NCI-H2081 treated with DMSO at 0.1 percent for 48 hours (cell line): ENCODE measurements around the gene APOBEC3H.

Experiments
- DNase-seq: peaks from one replicate; lab custom pipeline; 2025; lab: John Stamatoyannopoulos, UW

APOBEC3H gene

DNA sequence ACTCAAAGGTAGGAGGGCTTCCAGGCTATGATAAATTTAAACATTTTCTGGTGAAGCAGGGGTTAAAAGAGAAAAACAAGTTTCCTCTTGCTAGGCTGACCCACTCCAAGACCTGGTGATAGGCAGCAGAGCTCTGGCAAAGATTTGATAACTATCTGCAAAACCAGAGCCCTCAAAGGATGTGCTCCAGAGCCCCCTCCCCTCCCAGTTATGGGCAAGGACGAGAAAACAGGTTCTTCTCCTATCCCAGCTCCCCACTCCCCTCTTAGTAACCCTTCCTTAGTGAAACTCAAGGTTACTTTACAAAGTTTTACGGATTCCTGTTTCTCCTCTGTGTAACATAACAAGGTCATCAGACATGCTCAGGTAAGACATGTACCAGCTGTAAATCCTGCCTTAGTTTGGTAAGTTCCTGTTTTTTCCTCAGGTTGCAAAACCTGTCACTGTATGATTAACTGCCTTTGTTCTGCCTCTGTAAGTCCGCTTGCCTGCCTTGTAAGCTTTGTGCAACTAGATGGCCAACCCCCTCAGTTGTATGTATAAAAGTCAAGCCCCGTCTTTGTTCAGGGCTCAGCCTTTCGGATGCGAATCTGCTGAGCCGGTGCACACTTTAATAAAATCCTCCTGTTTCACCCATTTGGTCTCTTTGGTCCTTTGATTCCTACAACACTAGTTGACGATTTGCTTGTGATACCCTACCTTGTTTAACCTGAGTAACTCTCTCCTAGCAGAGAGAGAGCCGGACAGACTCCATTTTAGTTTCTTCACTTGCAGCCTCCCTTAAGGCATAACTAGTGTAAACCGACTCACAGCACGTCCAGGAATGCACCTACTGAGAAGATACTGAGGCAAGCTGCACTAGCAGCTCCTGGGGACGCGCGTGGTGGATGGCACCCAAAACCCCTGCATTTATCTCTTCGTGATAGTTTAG lies 13.9 kb downstream of the APOBEC3H start:
- no peak for DNase-seq

DNA sequence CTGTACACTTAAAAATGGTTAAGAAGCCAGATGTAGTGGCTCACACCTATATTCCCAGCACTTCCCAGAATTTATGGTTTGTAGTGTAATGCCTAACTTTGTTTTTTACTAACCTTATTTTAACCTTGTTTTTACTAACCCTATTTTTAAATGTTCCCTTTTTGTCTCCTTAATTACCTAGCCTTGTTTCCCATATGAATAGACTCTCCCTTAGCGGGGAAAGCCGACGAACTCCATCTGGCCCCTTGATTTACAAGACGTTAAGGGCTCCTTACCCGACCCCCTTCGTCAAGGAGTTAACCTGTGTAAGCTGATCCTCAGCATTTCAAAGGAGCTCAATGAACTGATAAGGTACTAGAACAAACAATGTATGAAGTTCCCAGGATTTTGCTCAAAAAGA lies 17.1 kb downstream of the APOBEC3H start:
- no peak for DNase-seq

DNA sequence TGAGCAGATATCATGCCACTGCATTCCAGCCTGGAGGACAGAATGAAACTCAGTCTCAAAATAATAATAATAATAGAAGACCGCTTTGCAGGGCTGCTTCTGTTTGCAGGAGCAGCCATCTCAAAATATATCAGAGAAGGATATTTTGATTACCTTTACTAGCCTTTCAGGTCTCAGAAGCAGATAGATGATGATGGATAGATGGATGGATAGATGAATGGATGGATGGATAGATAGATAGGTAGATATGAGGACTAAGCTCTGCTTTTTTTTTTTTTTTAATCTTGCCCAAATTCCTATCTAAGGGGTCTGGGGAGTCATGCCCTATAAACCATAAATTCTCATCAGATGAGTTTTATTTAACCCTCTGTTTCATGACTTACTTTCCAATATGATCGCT lies 18.5 kb downstream of the APOBEC3H start:
- no peak for DNase-seq

DNA sequence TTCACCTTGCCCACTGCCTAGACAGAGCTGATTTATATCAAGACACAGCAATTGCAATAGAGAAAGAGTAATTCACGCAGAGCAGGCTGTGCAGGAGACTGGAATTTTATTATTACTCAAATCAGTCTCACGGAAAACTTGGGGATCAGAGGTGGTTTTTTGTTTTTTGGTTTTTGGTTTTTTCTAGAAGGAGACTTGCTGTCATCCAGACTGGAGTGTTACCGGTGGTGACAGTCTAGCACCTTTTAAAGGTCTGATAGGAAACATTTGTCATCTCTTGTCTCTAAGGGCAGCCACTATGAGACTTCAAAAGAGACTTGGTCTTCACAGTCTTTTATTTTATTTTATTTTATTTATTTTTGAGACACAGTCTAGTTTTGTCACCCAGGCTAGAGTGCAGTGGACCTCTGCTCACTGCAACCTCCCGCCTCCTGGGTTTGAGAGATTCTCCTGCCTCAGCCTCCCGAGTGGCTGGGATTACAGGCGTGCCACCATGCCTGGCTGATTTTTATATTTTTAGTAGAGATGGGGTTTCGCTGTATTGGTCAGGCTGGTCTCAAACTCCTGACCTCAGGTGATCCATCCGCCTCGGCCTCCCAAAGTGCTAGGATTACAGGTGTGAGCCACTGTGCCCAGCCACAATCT lies 19.1 kb downstream of the APOBEC3H start:
- no peak for DNase-seq

DNA sequence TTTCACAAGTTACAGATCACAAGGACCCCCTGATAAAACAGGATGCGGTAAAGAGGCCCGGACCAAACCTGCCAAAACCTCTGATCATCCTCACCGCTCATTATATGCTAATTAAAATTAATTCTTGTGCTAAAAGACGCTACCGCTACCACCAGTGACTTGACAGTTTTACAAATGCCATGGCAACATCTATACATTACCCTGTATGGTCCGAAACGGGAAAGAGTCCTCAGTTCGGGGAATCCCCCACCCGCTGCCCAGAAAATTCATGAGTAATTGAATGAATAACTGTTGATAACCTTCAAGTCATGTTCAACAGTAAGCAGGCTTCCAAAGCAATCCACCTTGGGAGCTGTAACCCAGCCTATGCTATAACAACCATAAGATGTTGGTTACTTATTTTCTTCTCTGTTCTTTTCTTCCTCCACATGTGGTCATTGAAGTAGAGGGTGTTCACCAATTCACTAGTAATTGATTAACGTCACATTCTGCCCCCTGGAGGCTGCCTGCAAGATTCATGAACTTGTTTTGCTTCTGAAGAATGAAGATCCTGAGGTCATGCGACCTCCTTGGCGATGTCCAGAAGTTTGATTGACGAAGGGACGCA lies 20.6 kb downstream of the APOBEC3H start:
- DNase-seq = no peak

DNA sequence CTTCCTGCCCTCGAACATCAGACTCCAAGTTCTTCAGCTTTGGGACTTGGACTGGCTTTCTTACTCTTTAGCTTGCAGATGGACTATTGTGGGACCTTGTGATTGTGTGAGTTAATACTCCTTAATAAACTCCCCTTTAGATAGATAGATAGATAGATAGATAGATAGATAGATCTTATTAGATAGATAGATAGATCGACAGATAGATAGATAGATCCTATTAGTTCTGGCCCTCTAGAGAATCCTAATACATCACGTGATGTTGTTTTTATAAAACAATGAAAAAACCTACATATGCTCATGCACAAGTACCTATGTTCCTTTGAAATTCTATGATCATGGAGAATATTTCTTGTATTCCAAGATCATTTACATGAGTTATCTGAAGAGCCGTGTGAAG lies 23.9 kb downstream of the APOBEC3H start:
- DNase-seq = no peak

DNA sequence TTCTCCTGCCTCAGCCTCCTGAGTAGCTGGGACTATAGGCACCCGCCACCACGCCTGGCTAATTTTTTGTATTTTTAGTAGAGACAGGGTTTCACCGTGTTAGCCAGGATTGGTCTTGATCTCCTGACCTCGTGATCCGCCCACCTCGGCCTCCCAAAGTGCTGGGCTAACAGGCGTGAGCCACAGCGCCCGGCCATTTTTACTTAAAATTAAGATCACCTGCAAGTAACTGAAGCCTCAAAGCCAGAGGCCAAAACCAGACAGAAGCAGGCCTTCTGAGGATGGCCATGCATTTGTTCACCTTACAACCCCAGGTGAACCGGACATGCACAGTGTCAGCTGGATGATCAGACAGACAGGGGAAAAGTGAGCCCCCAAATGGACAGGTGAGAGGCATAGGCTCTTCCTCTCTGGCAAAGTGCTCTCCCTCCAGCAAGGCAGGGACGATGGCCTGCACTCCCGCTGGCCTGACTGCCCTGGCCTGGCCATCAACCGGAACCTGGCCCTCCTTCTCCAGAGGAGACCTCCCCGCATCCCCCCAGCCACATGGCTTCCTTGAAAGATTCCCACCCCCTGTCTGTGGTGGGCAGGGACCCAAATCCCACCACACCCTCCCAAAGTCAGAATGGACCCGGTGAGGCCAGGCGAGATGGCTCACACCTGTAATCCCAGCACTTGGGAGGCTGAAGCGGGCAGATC lies 25.9 kb downstream of the APOBEC3H start:
- DNase-seq = no peak

DNA sequence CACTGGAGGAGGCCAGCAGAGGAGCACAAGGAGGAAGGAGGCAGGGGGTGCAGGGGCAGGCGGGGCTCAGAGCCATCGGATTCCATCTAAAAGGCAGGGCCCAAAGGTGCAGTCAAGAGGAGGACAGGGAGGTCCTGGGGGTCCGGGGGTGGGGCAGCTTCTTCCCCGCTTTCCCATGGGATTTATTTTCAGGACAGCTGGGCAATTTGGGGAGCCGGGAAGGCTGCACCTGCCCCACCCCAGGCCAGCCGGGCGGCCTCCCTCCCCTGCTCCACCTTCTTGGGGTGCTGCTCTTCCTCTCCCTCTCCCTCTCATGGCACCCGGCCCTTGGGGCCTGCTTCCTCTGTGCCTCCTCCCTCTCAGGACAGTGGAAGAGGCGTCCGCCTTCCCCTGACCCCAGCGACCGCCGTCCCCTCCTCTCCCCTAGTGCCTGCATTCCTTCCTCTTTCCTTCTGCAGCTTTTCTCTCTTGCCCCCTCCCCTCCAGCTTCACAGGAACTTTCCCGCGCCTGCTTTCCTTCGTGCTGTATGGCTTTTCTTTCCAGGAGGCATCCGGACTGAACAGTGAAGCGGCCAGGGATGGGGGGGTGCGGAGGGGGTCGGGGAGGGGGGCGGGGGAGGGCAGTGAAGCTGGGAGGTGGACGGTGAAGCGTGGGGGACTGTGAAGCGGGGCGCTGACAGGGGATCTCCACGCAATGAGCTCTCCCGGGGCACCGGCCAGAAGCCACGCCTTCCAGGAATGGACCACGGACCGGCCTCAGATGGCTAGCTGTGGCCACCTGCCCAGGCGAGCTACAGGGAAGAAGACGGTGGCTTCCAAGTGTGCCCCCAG lies 26.9 kb downstream of the APOBEC3H start:
- DNase-seq = no peak

DNA sequence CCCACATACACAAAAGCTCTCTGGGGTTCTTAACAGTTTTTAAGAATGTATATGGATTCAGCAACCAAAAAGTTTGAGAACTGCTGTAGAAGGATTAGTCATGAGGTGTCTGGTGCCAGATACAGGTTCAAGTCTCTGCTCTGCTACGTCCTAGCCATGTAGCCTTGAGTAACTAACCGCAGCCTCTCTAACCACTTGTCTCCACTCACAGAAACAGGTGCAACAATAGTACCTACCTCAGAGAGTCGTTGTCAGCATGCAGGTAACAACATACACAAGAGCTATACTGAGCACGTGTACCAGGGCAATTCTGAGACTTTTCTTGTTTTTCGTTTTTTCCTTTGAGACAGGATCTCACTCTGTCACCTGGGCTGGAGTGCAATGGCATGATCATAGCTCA lies 28.6 kb downstream of the APOBEC3H start:
- no peak for DNase-seq

DNA sequence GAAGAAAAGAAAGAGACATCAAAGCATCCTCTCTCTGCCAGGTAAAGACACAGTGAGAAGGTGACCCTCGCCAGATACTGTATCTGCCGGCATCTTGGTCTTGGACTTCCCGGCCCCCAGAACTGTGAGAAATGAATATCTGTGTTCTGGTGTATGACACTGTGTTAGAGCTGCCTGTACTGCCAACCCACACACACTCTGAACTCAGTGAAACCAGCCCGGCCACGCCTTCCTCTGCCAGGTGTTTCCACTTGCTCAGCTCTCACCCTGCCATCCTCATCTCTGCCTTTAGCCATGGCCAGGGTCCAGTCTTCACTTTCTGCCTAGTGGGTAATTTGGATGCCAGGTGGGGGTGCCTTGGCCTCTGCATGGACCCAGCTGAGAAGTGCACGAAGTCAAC lies 31.5 kb downstream of the APOBEC3H start:
- no peak for DNase-seq

DNA sequence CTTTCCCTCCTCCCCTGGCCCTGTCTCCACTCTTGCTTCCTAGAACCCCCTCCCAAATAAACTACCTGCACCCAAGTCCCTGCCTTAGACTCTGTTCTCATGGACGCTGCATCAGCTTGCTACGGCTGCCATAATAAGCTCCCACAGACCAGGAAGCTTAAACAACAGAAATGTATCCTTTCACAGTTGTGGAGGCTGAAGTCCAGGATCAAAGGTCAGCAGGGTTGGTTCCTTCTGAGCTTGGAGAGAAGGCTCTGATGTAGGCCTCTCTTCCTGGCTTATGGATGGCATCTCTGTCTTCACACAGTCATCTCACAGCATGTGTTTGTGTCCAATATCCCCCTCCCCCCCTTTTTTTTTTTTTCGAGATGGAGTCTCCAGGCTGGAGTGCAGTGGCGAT lies 32.0 kb downstream of the APOBEC3H start:
- DNase-seq = no peak

DNA sequence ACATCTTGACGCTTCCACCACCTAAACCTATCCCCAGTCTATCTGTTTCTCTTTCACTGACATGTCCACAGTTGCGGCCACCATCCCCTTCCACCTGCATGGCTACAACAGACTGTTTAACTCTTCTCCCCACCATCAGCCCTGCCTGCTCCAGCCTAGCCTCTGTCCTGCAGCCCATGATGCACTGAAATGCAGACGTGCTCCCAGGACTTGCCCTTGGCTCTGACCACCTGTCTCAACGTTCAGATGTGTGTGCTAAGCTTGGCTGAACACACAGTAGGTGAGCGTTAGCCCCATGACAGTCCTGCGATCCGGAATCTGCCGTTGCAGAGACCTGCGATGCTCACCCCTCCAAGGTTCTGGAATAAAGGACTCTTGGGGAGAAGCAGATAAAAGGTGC lies 32.7 kb downstream of the APOBEC3H start:
- no peak for DNase-seq

DNA sequence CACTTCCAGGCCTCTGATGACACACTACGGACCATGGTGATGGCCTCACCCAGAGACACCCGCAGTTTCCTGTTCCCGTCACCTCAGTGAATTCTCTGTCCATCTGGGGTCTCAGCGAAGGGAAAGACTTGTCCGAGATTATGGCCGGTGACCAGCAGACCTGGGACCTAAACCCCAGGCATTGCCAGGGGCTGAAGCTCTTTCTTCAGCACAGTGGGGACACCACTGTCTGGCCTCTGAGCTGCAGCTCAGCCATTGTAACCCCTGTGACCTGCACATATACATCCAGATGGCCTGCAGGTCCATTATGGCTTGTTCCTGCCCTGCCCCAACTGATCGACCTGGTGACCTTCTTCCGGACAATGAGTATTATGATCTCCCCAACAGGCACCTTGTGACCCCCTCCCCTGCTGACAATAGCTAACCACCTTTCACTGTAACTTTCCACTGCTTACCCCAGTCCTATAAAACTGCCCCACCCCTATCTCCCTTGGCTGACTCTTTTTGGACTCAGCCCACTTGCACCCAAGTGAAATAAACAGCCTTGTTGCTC lies 33.2 kb downstream of the APOBEC3H start:
- DNase-seq = no peak

DNA sequence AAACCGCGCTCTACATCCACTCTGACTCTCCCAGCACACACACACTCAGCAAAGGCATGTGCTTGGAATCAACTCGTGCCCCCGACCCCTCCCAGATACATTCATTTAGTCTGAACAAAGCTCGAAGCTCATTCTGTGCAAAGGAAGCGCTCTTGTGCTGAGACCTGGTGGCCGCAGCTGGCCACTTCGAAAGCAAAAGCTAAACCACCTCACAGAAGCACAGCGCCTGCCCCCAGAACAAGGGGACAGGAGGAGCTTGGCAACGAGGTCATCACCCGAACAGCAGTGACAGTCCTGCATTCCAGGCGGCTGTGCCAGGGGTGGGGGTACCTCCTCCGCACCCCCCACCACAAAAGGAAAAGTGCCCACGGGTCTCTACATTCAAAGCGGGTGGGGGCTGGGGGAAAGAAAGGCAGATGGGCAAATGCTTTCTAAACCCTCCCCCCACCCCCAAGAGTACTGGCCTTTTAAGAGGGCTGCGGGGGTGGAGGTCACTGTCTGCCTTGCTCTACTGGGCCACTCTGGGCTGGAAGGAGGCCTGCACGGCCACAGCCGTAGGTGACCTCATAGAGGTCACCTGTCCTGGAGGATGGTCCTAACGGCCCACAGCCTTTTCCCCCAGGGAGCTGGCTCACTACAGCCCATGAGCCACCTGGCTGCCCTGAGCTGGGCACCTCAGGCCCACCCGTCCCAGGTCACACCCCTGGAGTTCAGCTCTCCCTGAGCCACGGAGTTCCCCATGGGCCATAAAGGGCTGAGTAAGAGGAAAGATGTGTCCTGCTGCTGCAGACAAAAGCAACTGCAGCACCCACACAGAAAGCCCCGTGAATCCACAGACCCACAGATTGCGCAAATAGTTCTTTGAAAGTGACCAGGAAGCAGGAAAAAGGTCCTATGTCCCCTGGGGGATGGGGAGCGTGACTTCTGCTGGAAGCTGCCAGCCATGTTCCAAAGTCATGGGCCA lies 34.1 kb downstream of the APOBEC3H start:
- DNase-seq = no peak

DNA sequence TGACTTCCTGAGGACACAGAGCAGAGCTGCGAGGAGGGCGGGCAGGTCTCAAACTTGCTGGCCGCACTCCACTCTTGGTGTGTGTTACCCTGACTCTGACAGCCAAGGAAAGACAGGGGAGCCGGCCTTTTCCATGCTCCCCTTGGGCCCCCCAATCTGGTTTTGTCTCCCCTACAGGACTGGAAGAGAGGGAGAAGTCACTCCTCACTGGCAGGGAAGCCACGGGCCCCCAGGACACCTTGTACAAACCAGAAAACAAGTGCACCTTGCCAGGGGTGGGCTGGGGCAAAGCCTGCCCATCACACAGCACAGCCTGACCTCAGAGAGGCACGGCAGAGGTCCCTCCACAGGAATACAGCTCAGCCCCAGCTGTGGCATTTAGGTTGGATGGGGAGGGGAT lies 35.2 kb downstream of the APOBEC3H start:
- DNase-seq = no peak

DNA sequence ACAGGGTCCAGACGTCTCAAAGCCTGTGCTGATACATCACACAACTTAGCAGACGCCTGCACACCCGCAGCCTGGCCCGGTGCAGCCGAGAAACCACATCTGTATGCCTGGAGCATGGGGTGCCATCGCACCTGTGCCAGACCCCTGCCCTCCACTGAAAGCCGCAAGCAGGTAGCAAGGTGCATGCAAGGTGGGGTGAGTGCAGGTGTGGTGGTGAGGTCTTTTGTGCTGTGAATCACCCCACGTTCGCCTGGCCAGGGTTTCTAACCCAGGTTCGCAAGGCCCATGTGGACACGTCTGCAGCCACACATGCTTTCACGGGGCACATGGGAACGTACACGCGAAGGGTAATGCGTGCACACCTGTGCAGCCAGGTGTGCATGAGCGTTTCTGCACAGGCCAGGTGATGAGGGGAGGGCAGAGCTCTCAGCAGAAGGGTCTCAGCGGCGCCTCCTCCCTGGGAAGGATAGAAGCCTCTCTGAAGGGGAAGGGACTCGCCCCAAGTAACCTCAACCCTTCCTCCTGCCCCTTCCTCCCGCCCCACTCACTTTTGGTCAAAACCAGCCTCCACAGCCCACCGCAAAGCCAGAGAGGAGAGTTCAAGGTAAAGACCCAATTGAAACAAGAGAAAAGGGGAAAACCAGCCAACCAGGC lies 36.0 kb downstream of the APOBEC3H start:
- no peak for DNase-seq

DNA sequence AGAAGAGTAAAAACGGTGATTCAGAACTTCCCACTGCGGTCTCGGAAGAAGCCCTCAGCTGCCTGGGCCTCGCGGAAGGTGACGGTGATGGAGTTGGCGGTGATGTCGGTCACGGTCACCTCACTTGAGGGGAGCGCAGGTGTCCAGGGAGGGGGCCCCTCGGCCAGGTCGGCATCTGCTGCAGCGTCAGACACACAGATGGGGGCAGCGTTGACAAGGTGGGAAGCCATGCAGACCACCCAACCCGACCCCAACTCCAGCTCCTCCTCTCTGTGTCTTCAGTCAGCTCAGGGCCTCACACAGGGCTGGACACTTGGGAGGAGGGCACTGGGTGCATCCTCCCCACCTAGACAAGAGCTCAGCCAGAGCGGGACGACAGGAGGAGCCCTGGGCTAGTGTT lies 36.8 kb downstream of the APOBEC3H start:
- no peak for DNase-seq

DNA sequence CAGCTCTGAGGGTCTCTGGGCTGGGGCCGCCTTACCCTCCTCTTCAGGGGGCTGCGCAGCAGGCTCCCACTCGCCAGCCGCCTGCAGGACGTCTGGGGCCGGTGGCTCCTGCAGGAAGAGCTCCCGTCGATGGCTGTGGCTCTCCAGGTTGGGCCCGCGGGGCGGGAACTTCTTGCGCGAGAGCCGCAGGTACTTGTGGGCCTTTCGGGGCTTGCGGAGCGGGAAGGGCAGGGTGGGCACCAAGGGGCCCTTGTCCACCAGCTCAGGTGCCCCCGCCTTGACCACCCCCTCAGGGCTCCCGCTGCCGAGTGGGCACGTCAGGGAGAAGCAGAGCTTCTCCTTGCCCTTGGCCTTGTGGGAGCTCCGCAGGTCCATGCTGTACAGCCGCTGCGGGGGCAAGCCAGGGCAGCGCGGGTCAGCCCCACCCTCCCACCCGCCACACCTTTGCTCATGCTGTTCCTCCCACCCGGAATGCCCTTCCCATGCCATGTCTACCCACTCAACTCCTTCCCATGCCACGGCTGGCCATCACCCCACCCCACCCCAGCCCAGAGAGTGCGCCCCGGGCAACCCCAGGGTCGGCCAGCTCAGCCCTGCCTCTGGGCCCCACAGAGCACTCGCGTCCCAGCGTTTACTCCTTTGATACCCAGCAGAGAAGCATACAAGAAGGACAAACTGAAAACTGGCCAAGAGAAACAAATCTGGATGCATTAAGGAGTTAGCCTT lies 37.5 kb downstream of the APOBEC3H start:
- no peak for DNase-seq
